RWPE2 (cell line): ENCODE data around the gene CACNA2D1.
"Not testable (repeated sequence)": the region's sequence is repeated elsewhere in the genome, so short reads cannot be mapped to it uniquely, and the experiment has no call there.

Experiments
- ATAC-seq: fragments of 200-7000 bp; cut with Tn5 transposase; 3 replicates; pipeline ENCODE4 v1.9.1; 2021; ENCODE audit warnings: low read depth
- DNase-seq: peaks from one replicate; pipeline ENCODE4 v3.0.0-alpha.2; 2020; ENCODE audit warnings: low spot score
- H3K27ac ChIP-seq: fragments of 450-650 bp; 2 replicates; pipeline ENCODE4 v1.5.1; 2017; ENCODE audit warnings: mild to moderate bottlenecking; ENCODE audit not compliant: poor library complexity, severe bottlenecking
- H3K27me3 ChIP-seq: fragments of 250-450 bp; sonication (Bioruptor Pico); 2 replicates; pipeline ENCODE4 v1.5.1; 2021; ENCODE audit warnings: mild to moderate bottlenecking, moderate library complexity; ENCODE audit not compliant: insufficient read depth, poor library complexity, severe bottlenecking
- H3K36me3 ChIP-seq: fragments of 250-450 bp; sonication (Bioruptor Pico); 2 replicates; pipeline ENCODE4 v1.5.1; 2020; ENCODE audit warnings: low read depth, mild to moderate bottlenecking, moderate library complexity
- H3K4me1 ChIP-seq: fragments of 250-450 bp; sonication (Bioruptor Pico); 2 replicates; pipeline ENCODE4 v1.5.1; 2021; ENCODE audit warnings: mild to moderate bottlenecking, moderate library complexity; ENCODE audit not compliant: insufficient read depth, poor library complexity, severe bottlenecking
- H3K4me3 ChIP-seq: fragments of 250-450 bp; sonication (Bioruptor Pico); 2 replicates; pipeline ENCODE4 v1.5.1; 2021; ENCODE audit warnings: mild to moderate bottlenecking, moderate library complexity; ENCODE audit not compliant: severe bottlenecking
- H3K9me3 ChIP-seq: fragments of 250-450 bp; sonication (Bioruptor Pico); 2 replicates; pipeline ENCODE4 v1.5.1; 2021; ENCODE audit warnings: mild to moderate bottlenecking, moderate library complexity; ENCODE audit not compliant: severe bottlenecking
- TF ChIP-seq, protein P1 (sequence below): fragments of 450-650 bp; IDR thresholded peaks from one replicate; pipeline ENCODE4 v1.5.1; 2017; ENCODE audit warnings: mild to moderate bottlenecking, moderate library complexity; ENCODE audit not compliant: poor library complexity, severe bottlenecking

The CACNA2D1 gene

DNA sequence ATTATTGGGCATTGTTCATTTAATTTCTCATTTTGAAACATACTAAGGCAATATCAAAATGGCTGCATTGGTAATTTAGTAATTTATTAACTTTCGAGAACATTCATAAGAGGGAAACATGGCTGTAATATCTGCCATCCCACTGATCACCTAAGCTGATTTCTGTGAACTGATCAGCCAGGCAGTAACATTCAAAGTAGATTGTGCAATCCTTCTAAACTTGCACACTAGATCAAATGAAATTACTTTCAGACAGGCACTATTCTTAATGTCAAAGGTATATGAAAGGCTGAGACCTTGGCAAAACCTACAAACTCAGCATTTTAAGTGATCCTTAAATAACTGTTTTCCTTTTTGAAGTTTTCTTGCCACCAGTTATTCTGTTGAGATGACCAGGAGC lies 290.7 kb downstream of the CACNA2D1 start:
- TF ChIP-seq, protein P1, sequence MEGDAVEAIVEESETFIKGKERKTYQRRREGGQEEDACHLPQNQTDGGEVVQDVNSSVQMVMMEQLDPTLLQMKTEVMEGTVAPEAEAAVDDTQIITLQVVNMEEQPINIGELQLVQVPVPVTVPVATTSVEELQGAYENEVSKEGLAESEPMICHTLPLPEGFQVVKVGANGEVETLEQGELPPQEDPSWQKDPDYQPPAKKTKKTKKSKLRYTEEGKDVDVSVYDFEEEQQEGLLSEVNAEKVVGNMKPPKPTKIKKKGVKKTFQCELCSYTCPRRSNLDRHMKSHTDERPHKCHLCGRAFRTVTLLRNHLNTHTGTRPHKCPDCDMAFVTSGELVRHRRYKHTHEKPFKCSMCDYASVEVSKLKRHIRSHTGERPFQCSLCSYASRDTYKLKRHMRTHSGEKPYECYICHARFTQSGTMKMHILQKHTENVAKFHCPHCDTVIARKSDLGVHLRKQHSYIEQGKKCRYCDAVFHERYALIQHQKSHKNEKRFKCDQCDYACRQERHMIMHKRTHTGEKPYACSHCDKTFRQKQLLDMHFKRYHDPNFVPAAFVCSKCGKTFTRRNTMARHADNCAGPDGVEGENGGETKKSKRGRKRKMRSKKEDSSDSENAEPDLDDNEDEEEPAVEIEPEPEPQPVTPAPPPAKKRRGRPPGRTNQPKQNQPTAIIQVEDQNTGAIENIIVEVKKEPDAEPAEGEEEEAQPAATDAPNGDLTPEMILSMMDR = no peak
- no peaks in the 10 kb centered on the region for H3K36me3 ChIP-seq
- DNase-seq (no peak), ATAC-seq (no peak)
- H3K4me3 ChIP-seq = no peak overlapping the region
- no peak overlapping the region for H3K27ac ChIP-seq
- no peaks in the 10 kb centered on the region for H3K4me1 ChIP-seq
- no peaks in the 10 kb centered on the region for H3K9me3 ChIP-seq
- no peaks in the 10 kb centered on the region for H3K27me3 ChIP-seq

GRCh38 chr7:82146491-82146890 lies 297.1 kb downstream of the CACNA2D1 start:
- no peak overlapping the region for H3K27ac ChIP-seq
- H3K36me3 ChIP-seq = no peaks in the 10 kb centered on the region
- H3K27me3 ChIP-seq = no peaks in the 10 kb centered on the region
- DNase-seq (no peak), ATAC-seq (no peak)
- H3K4me3 ChIP-seq = no peak overlapping the region
- no peaks in the 10 kb centered on the region for H3K4me1 ChIP-seq
- H3K9me3 ChIP-seq = no peaks in the 10 kb centered on the region
- TF ChIP-seq, protein P1 = no peak

DNA sequence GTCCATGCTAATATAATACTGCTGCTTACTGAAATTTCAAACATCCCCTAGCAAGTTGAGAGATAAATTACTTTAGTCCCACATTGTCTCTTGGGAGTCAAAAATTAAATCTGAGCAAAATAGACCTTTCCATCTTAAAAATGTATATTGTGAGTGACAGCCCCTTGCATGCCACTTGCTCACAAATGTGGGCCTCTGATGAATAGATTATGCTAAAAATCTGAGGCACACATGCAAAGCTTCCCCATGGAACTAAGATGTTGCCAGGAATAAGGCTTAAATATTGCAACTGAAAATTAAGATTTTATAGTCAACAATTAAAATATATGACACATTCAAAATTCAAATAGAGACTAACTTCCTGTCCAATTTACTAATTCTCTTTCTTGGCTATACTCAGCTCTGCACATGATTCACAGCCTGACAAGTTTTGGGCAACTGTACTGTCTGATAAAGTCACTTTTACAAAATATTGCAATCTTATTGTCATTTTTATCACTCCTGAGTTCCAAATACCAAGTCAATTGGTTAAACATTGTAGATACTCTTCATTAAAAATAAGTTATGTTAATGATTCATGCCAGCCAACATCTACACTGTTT lies 301.2 kb downstream of the CACNA2D1 start:
- Histone ChIP-seq H3K27me3 (no peaks in the 10 kb centered on the region), H3K27ac (no peak overlapping the region), H3K36me3 (no peaks in the 10 kb centered on the region), H3K9me3 (no peaks in the 10 kb centered on the region), H3K4me1 (no peaks in the 10 kb centered on the region), H3K4me3 (no peak overlapping the region)
- no peak for ATAC-seq
- TF ChIP-seq, protein P1 = no peak
- no peak for DNase-seq

DNA sequence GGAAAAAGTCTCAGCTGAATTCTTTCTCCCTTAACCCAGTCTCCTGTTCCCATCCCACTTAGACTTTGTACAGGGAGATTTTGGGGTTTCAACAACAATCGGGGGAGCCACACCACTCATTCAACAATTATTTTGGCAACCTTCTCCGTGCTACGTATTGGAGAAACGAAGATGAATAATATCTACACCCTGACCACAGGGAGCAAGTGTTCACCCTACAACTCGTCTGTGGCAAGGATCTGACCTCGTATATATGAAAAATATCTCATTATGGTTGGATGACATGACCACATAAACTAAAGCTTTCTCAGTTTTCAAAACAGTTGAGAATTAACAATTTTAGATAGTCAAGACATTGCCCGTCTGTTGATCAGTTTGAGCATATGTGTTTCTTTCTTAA lies 302.1 kb downstream of the CACNA2D1 start:
- Histone ChIP-seq H3K27me3 (no peaks in the 10 kb centered on the region), H3K36me3 (no peaks in the 10 kb centered on the region), H3K27ac (no peak overlapping the region), H3K4me1 (no peaks in the 10 kb centered on the region), H3K4me3 (no peak overlapping the region), H3K9me3 (no peaks in the 10 kb centered on the region)
- no peak for ATAC-seq
- TF ChIP-seq, protein P1 = no peak
- no peak for DNase-seq

GRCh38 chr7:82140608-82141007 lies 303.0 kb downstream of the CACNA2D1 start:
- ATAC-seq, H3K27ac ChIP-seq, H3K27me3 ChIP-seq, H3K4me1 ChIP-seq, H3K4me3 ChIP-seq, H3K9me3 ChIP-seq, DNase-seq, H3K36me3 ChIP-seq: not testable (repeated sequence)
